Peyer's patch (tissue), 4 donors: ENCODE measurements around the gene DDRGK1. TPM values are rescaled to one million over a fixed set of nuclear protein-coding genes. Genes with fewer than 3 reads are reported as not detected.

ENCODE experiments used
- DNase-seq, 3 donors: peaks; one replicate each; pipeline ENCODE4 v3.0.0-alpha.2; 2017 to 2019
- H3K27ac ChIP-seq, 4 donors: fragments of 200-600 bp; sonication (generic); one replicate each; pipeline ENCODE4 v1.5.1; 2016 to 2019
- H3K27me3 ChIP-seq, 2 donors: fragments of 200-600 bp; sonication (generic); one replicate each; pipeline ENCODE4 v1.5.1; 2019
- H3K36me3 ChIP-seq, 3 donors: fragments of 200-600 bp; sonication (generic); one replicate each; pipeline ENCODE4 v1.5.1; 2016 to 2019
- H3K4me1 ChIP-seq, 4 donors: fragments of 200-600 bp; sonication (generic); one replicate each; pipeline ENCODE4 v1.5.1; 2016 to 2019
- H3K4me3 ChIP-seq, 4 donors: fragments of 200-600 bp; sonication (generic); 1 replicate in 3 of 4; 2 replicates in 1 of 4; pipeline ENCODE4 v1.5.1; 2016 to 2019; ENCODE audit warnings: mild to moderate bottlenecking in 1 of 4
- H3K9me3 ChIP-seq, 4 donors: fragments of 200-600 bp; sonication (generic); one replicate each; pipeline ENCODE4 v1.5.1; 2016 to 2019; ENCODE audit warnings: mild to moderate bottlenecking in 1 of 4
- POLR2A ChIP-seq, 2 donors: fragments of 450-650 bp; IDR thresholded peaks; one replicate each; pipeline ENCODE4 v1.5.1; 2017; ENCODE audit warnings: antibody characterized with exemption in 2 of 2, mild to moderate bottlenecking in 2 of 2, moderate library complexity in 2 of 2
- total RNA-seq, 4 donors: library from RNA; depleted of rRNA; stranded (reverse); fragments of >200 nt; gene quantifications; one replicate each; pipeline ENCODE4 v1.1.0, GENCODE V29; 2016
- TF ChIP-seq, protein P1 (sequence below), 6 experiments: fragments of 450-650 bp in 4 of 6; fragments of 200-600 bp in 2 of 6; sonication (generic) in 1 of 6; IDR thresholded peaks; one replicate each; pipeline ENCODE4 v1.5.1; 2017 to 2019; ENCODE audit warnings: antibody characterized with exemption in 6 of 6, mild to moderate bottlenecking in 3 of 6, moderate library complexity in 1 of 6

The DDRGK1 gene
- total RNA-seq, 4 donors from 2014 or later: 72.9 to 111 (median 92.5) TPM

- peak overlapping the region; percentile 67 to 91 (median 81) for H3K4me3 ChIP-seq
- H3K9me3 ChIP-seq: no peaks in the 10 kb centered on the region
- no peaks in the 10 kb centered on the region for H3K27me3 ChIP-seq
- TF ChIP-seq, protein P1, sequence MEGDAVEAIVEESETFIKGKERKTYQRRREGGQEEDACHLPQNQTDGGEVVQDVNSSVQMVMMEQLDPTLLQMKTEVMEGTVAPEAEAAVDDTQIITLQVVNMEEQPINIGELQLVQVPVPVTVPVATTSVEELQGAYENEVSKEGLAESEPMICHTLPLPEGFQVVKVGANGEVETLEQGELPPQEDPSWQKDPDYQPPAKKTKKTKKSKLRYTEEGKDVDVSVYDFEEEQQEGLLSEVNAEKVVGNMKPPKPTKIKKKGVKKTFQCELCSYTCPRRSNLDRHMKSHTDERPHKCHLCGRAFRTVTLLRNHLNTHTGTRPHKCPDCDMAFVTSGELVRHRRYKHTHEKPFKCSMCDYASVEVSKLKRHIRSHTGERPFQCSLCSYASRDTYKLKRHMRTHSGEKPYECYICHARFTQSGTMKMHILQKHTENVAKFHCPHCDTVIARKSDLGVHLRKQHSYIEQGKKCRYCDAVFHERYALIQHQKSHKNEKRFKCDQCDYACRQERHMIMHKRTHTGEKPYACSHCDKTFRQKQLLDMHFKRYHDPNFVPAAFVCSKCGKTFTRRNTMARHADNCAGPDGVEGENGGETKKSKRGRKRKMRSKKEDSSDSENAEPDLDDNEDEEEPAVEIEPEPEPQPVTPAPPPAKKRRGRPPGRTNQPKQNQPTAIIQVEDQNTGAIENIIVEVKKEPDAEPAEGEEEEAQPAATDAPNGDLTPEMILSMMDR (IDR thresholded peaks at IDR 0.05): no peak
- TF ChIP-seq POLR2A (IDR thresholded peaks at IDR 0.05): no peak
- no peak for DNase-seq
- H3K4me1 ChIP-seq: peaks cover 0 to 15% (median 7%) of the 10 kb centered on the region in 4 donors
- H3K36me3 ChIP-seq: peaks cover 0 to 31% (median 0%) of the 10 kb centered on the region in 3 donors
- H3K27ac ChIP-seq: peak overlapping the region in 3 of 4 donors; percentile 83 to 95 (median 94)
Measured at GRCh38 chr20:3202965-3203314, 1.5 kb downstream of the DDRGK1 start.

GRCh38 chr20:3199976-3200755, 4.3 kb downstream of the DDRGK1 start:
- DNase-seq: no peak
- Histone ChIP-seq H3K9me3 (no peaks in the 10 kb centered on the region), H3K4me3 (no peak overlapping the region), H3K27me3 (no peaks in the 10 kb centered on the region), H3K4me1 (peaks cover 0 to 15% (median 7%) of the 10 kb centered on the region in 4 donors), H3K36me3 (peaks cover 0 to 55% (median 0%) of the 10 kb centered on the region in 3 donors), H3K27ac (no peak overlapping the region)
- TF ChIP-seq, protein P1 (IDR thresholded peaks at IDR 0.05): no peak

DNA sequence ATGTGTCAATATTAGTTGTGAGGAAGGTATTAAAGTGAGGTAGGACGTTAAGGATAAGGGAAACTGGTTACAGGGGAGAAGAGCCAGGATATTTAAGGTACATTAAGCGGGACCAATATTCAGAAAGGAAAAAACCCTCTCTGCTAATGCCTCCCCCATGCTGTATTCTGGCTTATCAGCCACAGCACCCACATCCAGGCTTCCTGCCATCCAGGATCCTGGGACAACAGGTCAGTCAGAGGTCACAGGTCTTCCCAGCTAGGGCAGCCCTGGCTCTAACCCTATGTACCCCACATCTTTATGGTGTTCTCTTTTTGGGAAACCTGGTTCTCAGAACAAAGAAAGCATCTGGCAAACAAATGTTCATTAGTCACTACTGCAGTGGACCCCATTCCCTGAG, 5.3 kb downstream of the DDRGK1 start:
- Histone ChIP-seq H3K4me3 (no peak overlapping the region), H3K27me3 (no peaks in the 10 kb centered on the region), H3K9me3 (no peaks in the 10 kb centered on the region), H3K27ac (no peak overlapping the region), H3K4me1 (peaks cover 0 to 15% (median 7%) of the 10 kb centered on the region in 4 donors), H3K36me3 (peaks cover 0 to 65% (median 0%) of the 10 kb centered on the region in 3 donors)
- no peak for TF ChIP-seq POLR2A (IDR thresholded peaks at IDR 0.05)
- TF ChIP-seq, protein P1 (IDR thresholded peaks at IDR 0.05): no peak
- no peak for DNase-seq

DNA sequence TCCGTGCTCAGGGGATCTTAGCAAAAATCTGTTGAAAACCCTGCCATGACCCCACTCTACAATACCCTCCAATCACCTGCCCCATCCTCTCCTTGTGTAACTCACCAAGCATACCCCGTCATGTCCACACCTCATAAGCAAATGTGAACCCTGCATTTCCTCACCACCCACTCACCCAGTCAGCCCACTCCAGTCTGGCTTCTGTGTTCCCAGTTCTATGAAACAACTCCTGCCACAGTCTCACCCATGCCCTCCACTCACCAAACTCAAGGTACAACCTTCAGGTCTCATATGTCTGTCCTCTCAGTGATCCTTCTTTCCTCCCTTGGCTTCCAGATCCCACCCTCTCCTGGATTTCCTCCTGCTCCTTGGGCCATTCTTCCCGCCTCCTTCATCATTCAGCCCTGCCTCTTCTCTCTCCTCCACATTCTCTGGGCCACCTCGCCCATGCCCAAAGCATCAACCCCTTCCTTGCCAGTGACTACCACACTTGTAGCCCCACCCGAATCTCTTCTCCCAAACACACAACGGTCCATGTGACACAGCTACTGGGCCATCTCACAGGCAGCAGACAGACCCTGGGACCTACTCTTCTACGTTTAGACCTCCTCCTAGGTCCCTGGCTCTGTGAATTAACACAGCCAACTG, 8.8 kb downstream of the DDRGK1 start:
- no peaks in the 10 kb centered on the region for H3K4me1 ChIP-seq
- H3K4me3 ChIP-seq: no peak overlapping the region
- H3K27me3 ChIP-seq: no peaks in the 10 kb centered on the region
- no peaks in the 10 kb centered on the region for H3K9me3 ChIP-seq
- peaks cover 0 to 95% (median 0%) of the 10 kb centered on the region in 3 donors for H3K36me3 ChIP-seq
- no peak for DNase-seq
- H3K27ac ChIP-seq: no peak overlapping the region
- no peak for TF ChIP-seq POLR2A (IDR thresholded peaks at IDR 0.05)
- TF ChIP-seq, protein P1 (IDR thresholded peaks at IDR 0.05): no peak

DNA sequence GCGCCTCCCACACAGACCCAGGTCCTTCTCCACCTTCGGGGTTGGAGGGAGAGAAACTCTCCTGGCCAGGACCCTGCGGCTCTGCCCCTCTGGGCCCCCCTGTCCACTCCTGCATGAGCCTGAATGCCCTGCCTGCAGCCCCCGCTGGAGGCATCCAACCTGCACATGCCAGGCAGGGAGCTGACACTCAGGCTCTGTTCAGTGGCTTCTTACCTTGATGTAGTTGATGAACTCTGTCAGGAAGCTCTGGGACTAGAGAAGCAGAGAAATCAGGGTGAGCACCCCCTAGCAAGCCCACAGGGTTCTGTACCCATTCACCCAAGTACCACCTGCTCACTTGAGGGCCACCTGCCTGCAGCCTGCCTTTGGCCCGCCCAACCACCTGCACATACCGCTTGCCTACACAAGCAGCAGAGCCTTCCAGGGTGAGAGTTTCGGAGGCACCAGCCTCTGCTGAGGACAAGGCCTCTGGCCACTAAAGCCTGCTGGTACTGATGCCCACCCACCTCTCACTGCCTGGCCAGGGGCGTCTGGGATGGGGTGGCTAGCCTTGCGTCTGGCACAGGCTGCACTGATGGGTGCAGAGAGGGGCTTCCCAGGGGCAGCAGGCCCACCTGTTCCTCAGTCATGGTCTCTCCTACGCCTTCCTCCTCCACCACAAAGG, 9.7 kb downstream of the DDRGK1 start:
- no peaks in the 10 kb centered on the region for H3K9me3 ChIP-seq
- no peaks in the 10 kb centered on the region for H3K4me1 ChIP-seq
- H3K4me3 ChIP-seq: no peak overlapping the region
- no peak for TF ChIP-seq POLR2A (IDR thresholded peaks at IDR 0.05)
- DNase-seq: no peak
- H3K27me3 ChIP-seq: no peaks in the 10 kb centered on the region
- peaks cover 0 to 93% (median 0%) of the 10 kb centered on the region in 3 donors for H3K36me3 ChIP-seq
- no peak overlapping the region for H3K27ac ChIP-seq
